ENCODE results near the gene DPEP1. TPM values are rescaled to one million over a fixed set of nuclear protein-coding genes. Genes with fewer than 3 reads are reported as not detected.
"Not testable (repeated sequence)": the region's sequence is repeated elsewhere in the genome, so short reads cannot be mapped to it uniquely, and the experiment has no call there.

DPEP1 gene
- total RNA-seq, 1 donor from 2014 or later = 2.4 TPM

GRCh38 chr16:89615596-89616090, 2.2 kb downstream of the DPEP1 start:
- peak in 1 of 2 donors; percentile 51 for DNase-seq (ENCODE audit: low spot score in 2 of 2)
- FAIRE-seq = no peak

GRCh38 chr16:89616623-89617022, 3.2 kb downstream of the DPEP1 start:
- no peak for FAIRE-seq
- DNase-seq (ENCODE audit: low spot score in 2 of 2) = no peak

GRCh38 chr16:89617036-89617435, 3.6 kb downstream of the DPEP1 start:
- FAIRE-seq (no peak), DNase-seq (ENCODE audit: low spot score in 2 of 2) (no peak)

GRCh38 chr16:89618109-89618998, 4.9 kb downstream of the DPEP1 start:
- FAIRE-seq (no peak), DNase-seq (ENCODE audit: low spot score in 2 of 2) (no peak)

GRCh38 chr16:89619840-89620239, 6.4 kb downstream of the DPEP1 start:
- FAIRE-seq = no peak
- DNase-seq (ENCODE audit: low spot score in 2 of 2) = no peak

GRCh38 chr16:89620406-89620841, 7.0 kb downstream of the DPEP1 start:
- no peak for FAIRE-seq
- DNase-seq (ENCODE audit: low spot score in 2 of 2) = no peak

GRCh38 chr16:89621136-89621697, 7.8 kb downstream of the DPEP1 start:
- FAIRE-seq (no peak), DNase-seq (ENCODE audit: low spot score in 2 of 2) (no peak)

GRCh38 chr16:89621698-89622409, 8.4 kb downstream of the DPEP1 start:
- DNase-seq (ENCODE audit: low spot score in 2 of 2) (no peak), FAIRE-seq (no peak)

- FAIRE-seq (no peak), DNase-seq (ENCODE audit: low spot score in 2 of 2) (no peak)
These were observed 10.2 kb downstream of the DPEP1 start for GRCh38 chr16:89623511-89624261.

- DNase-seq (ENCODE audit: low spot score in 2 of 2) (no peak), FAIRE-seq (no peak)
These were observed 11.6 kb downstream of the DPEP1 start for GRCh38 chr16:89624777-89625761.

GRCh38 chr16:89629827-89630610, 16.6 kb downstream of the DPEP1 start:
- FAIRE-seq = no peak

GRCh38 chr16:89633064-89633631, 19.7 kb downstream of the DPEP1 start:
- no peak for DNase-seq (ENCODE audit: low spot score in 2 of 2)
- FAIRE-seq = no peak

More at GRCh38 chr16:89629827-89630610, 16.6 kb downstream of the DPEP1 start:
- no peak for DNase-seq (ENCODE audit: low spot score in 2 of 2)

GRCh38 chr16:89634463-89635385, 21.3 kb downstream of the DPEP1 start:
- FAIRE-seq = not testable (repeated sequence)

GRCh38 chr16:89636663-89637062, 23.2 kb downstream of the DPEP1 start:
- DNase-seq (ENCODE audit: low spot score in 2 of 2) (no peak), FAIRE-seq (no peak)

More at GRCh38 chr16:89634463-89635385, 21.3 kb downstream of the DPEP1 start:
- not testable (repeated sequence) for DNase-seq (ENCODE audit: low spot score in 2 of 2)

- no peak for FAIRE-seq
- DNase-seq (ENCODE audit: low spot score in 2 of 2) = no peak
These were observed 23.9 kb downstream of the DPEP1 start for GRCh38 chr16:89637379-89637778.

- FAIRE-seq (no peak), DNase-seq (ENCODE audit: low spot score in 2 of 2) (no peak)
These were observed 25.0 kb downstream of the DPEP1 start for GRCh38 chr16:89638455-89638854.

- DNase-seq (ENCODE audit: low spot score in 2 of 2) (no peak), FAIRE-seq (no peak)
These were observed 25.9 kb downstream of the DPEP1 start for GRCh38 chr16:89639385-89639784.

Data from frontal cortex (tissue), 4 donors.